Stimulated activated CD4-positive, alpha-beta T cell treated with anti-CD3 and anti-CD28 coated beads, Interleukin-4, amount 100 ng/mL, for 1 hour (primary cell): Measurements from ENCODE around the gene PHLDA2.

Experiments used
- DNase-seq: peaks from one replicate; pipeline ENCODE4 v3.0.0-alpha.2; 2020

The PHLDA2 gene

GRCh38 chr11:2927851-2928604, 1.2 kb downstream of the PHLDA2 start:
- DNase-seq: no peak

GRCh38 chr11:2927121-2927800, 2.0 kb downstream of the PHLDA2 start:
- DNase-seq: no peak

- no peak for DNase-seq
These were observed 2.6 kb downstream of the PHLDA2 start for GRCh38 chr11:2926611-2927051.

GRCh38 chr11:2924821-2925675, 4.2 kb downstream of the PHLDA2 start:
- no peak for DNase-seq

GRCh38 chr11:2924381-2924780, 4.8 kb downstream of the PHLDA2 start:
- no peak for DNase-seq

GRCh38 chr11:2923446-2924375, 5.5 kb downstream of the PHLDA2 start:
- DNase-seq: no peak

GRCh38 chr11:2922655-2923054, 6.6 kb downstream of the PHLDA2 start:
- no peak for DNase-seq

GRCh38 chr11:2921742-2922493, 7.3 kb downstream of the PHLDA2 start:
- no peak for DNase-seq

GRCh38 chr11:2921261-2921660, 8.0 kb downstream of the PHLDA2 start:
- no peak for DNase-seq

GRCh38 chr11:2920343-2920742, 8.9 kb downstream of the PHLDA2 start:
- no peak for DNase-seq

GRCh38 chr11:2919837-2920236, 9.4 kb downstream of the PHLDA2 start:
- no peak for DNase-seq

GRCh38 chr11:2919188-2919587, 10.0 kb downstream of the PHLDA2 start:
- DNase-seq: no peak

- DNase-seq: no peak
These were observed 11.3 kb downstream of the PHLDA2 start for GRCh38 chr11:2917842-2918490.

GRCh38 chr11:2916892-2917645, 12.2 kb downstream of the PHLDA2 start:
- no peak for DNase-seq

- DNase-seq: no peak
These were observed 12.9 kb downstream of the PHLDA2 start for GRCh38 chr11:2916114-2916891.

- DNase-seq: no peak
These were observed 13.7 kb downstream of the PHLDA2 start for GRCh38 chr11:2915473-2915872.

GRCh38 chr11:2914455-2915195, 14.6 kb downstream of the PHLDA2 start:
- DNase-seq: no peak

- DNase-seq: no peak
These were observed 15.4 kb downstream of the PHLDA2 start for GRCh38 chr11:2913776-2914175.

- no peak for DNase-seq
These were observed 16.2 kb downstream of the PHLDA2 start for GRCh38 chr11:2913019-2913431.
